ENCODE results near the gene RARRES2.
A peak's percentile ranks its signal among the peaks of the same experiment; 100 is the strongest.

The RARRES2 gene

GRCh38 chr7:150378115-150378852 lies 36.9 kb upstream of the RARRES2 start:
- DNase-seq (ENCODE audit: low read depth, low spot score) = no peak
- peak; percentile 46 for TF ChIP-seq CTCF (IDR thresholded peaks at IDR 0.05; ENCODE audit: insufficient read depth, low read length, missing control alignments)
- peak overlapping the region; percentile 74 for H3K4me3 ChIP-seq (ENCODE audit: low read depth, low read length)
- POLR2A ChIA-PET = interaction anchor here (1.5 kb wide), 1 partner anchor 9 kb away, joined by 12 read pairs; the partner anchor contains the start of gene REPIN1
- CTCF ChIA-PET = interaction anchor here (1.0 to 1.9 kb wide), 7 partner anchors 8 to 28 kb away, joined by 3 to 15 read pairs (median 3); partner anchors contain the start of gene REPIN1

- no peak overlapping the region for H3K4me3 ChIP-seq (ENCODE audit: low read depth, low read length)
- ChIA-PET POLR2A (interaction anchor here (1.5 kb wide), 1 partner anchor 9 kb away, joined by 12 read pairs; the partner anchor contains the start of gene REPIN1), CTCF (interaction anchor here (1.0 to 1.9 kb wide), 6 partner anchors 9 to 29 kb away, joined by 3 to 15 read pairs (median 4); partner anchors contain the start of gene REPIN1)
- DNase-seq (ENCODE audit: low read depth, low spot score) = no peak
- no peak for TF ChIP-seq CTCF (IDR thresholded peaks at IDR 0.05; ENCODE audit: insufficient read depth, low read length, missing control alignments)
Measured at GRCh38 chr7:150377635-150378034, 36.2 kb upstream of the RARRES2 start.

- no peak for TF ChIP-seq CTCF (IDR thresholded peaks at IDR 0.05; ENCODE audit: insufficient read depth, low read length, missing control alignments)
- ChIA-PET CTCF (interaction anchor here (1.1 to 1.9 kb wide), 5 partner anchors 8 to 29 kb away, joined by 3 to 15 read pairs (median 3); partner anchors contain the start of gene REPIN1), POLR2A (no interaction called here)
- no peak for DNase-seq (ENCODE audit: low read depth, low spot score)
- no peak overlapping the region for H3K4me3 ChIP-seq (ENCODE audit: low read depth, low read length)
Measured at GRCh38 chr7:150377196-150377595, 35.8 kb upstream of the RARRES2 start.

GRCh38 chr7:150376560-150376959 lies 35.1 kb upstream of the RARRES2 start:
- CTCF ChIA-PET = interaction anchor here (1.9 kb wide), 1 partner anchor 10 kb away, joined by 10 read pairs; no protein-coding TSS in a partner anchor
- no peak for TF ChIP-seq CTCF (IDR thresholded peaks at IDR 0.05; ENCODE audit: insufficient read depth, low read length, missing control alignments)
- no peak for DNase-seq (ENCODE audit: low read depth, low spot score)
- no peak overlapping the region for H3K4me3 ChIP-seq (ENCODE audit: low read depth, low read length)
- POLR2A ChIA-PET = no interaction called here

- ChIA-PET POLR2A (no interaction called here), CTCF (no interaction called here)
- no peak overlapping the region for H3K4me3 ChIP-seq (ENCODE audit: low read depth, low read length)
- TF ChIP-seq CTCF (IDR thresholded peaks at IDR 0.05; ENCODE audit: insufficient read depth, low read length, missing control alignments) = no peak
- DNase-seq (ENCODE audit: low read depth, low spot score) = no peak
Measured at GRCh38 chr7:150375662-150376521, 34.5 kb upstream of the RARRES2 start.

GRCh38 chr7:150374472-150374871 lies 33.0 kb upstream of the RARRES2 start:
- TF ChIP-seq CTCF (IDR thresholded peaks at IDR 0.05; ENCODE audit: insufficient read depth, low read length, missing control alignments) = no peak
- CTCF ChIA-PET = interaction anchor here (1.1 to 1.2 kb wide), 2 partner anchors 32 to 75 kb away, joined by 3 to 5 read pairs; no protein-coding TSS in a partner anchor
- DNase-seq (ENCODE audit: low read depth, low spot score) = no peak
- no peak overlapping the region for H3K4me3 ChIP-seq (ENCODE audit: low read depth, low read length)
- POLR2A ChIA-PET = no interaction called here

All from AG04449 (cell line).